Hepatic stellate cell (primary cell): Measurements from ENCODE around the gene UBE2J2.
A peak's percentile ranks its signal among the peaks of the same experiment; 100 is the strongest.
"Not testable (repeated sequence)": the region's sequence is repeated elsewhere in the genome, so short reads cannot be mapped to it uniquely, and the experiment has no call there.

ENCODE experiments used
- DNase-seq: peaks from one replicate; pipeline ENCODE4 v3.0.0; 2011; ENCODE audit warnings: low spot score

UBE2J2 gene

GRCh38 chr1:1255611-1256010 is 18.0 kb downstream of the UBE2J2 start:
- DNase-seq, result no peak

- DNase-seq, result no peak
These were observed 18.6 kb downstream of the UBE2J2 start for GRCh38 chr1:1255078-1255477.

GRCh38 chr1:1254667-1254998 is 19.0 kb downstream of the UBE2J2 start:
- no peak for DNase-seq

- no peak for DNase-seq
These were observed 19.5 kb downstream of the UBE2J2 start for GRCh38 chr1:1253972-1254666.

GRCh38 chr1:1253314-1253713 is 20.3 kb downstream of the UBE2J2 start:
- no peak for DNase-seq

- DNase-seq, result no peak
These were observed 22.8 kb downstream of the UBE2J2 start for GRCh38 chr1:1250786-1251284.

GRCh38 chr1:1248009-1248913 is 25.4 kb downstream of the UBE2J2 start:
- DNase-seq, result not testable (repeated sequence)

- no peak for DNase-seq
These were observed 26.2 kb downstream of the UBE2J2 start for GRCh38 chr1:1247341-1247913.

GRCh38 chr1:1246577-1247340 is 26.9 kb downstream of the UBE2J2 start, which contains the start of gene C1QTNF12:
C1QTNF12 (minus strand) TSS chr1:1246722; CDS start chr1:1246690, 32 bp downstream.
- peak; percentile 37 for DNase-seq

GRCh38 chr1:1245817-1246576 is 27.7 kb downstream of the UBE2J2 start:
- no peak for DNase-seq

GRCh38 chr1:1245178-1245816 is 28.4 kb downstream of the UBE2J2 start:
- no peak for DNase-seq

GRCh38 chr1:1244192-1244811 is 29.4 kb downstream of the UBE2J2 start:
- no peak for DNase-seq

GRCh38 chr1:1243807-1244191 is 29.9 kb downstream of the UBE2J2 start:
- no peak for DNase-seq

GRCh38 chr1:1243266-1243660 is 30.4 kb downstream of the UBE2J2 start:
- no peak for DNase-seq

- no peak for DNase-seq
These were observed 31.0 kb downstream of the UBE2J2 start for GRCh38 chr1:1242461-1243265.

- no peak for DNase-seq
These were observed 31.9 kb downstream of the UBE2J2 start for GRCh38 chr1:1241588-1242219.

GRCh38 chr1:1240822-1241587 is 32.6 kb downstream of the UBE2J2 start:
- DNase-seq, result peak; percentile 35

- no peak for DNase-seq
These were observed 33.3 kb downstream of the UBE2J2 start for GRCh38 chr1:1240348-1240732.
